WTC11 (cell line): ENCODE measurements around the gene ATL2.

ENCODE experiments used
- ATF3 ChIP-seq: sonication (generic); formaldehyde crosslinking; conservative IDR thresholded peaks from 2 replicates; pipeline ENCODE4 v1.8.1; 2022; ENCODE audit warnings: mild to moderate bottlenecking, missing genetic modification reagents
- CTCF ChIP-seq: fragments of 200-600 bp; IDR thresholded peaks from 2 replicates; pipeline ENCODE4 v1.8.0; 2022; ENCODE audit warnings: antibody characterized with exemption
- E2F5 ChIP-seq: sonication (generic); formaldehyde crosslinking; IDR thresholded peaks from 2 replicates; pipeline ENCODE4 v1.8.1; 2022; ENCODE audit warnings: mild to moderate bottlenecking, moderate library complexity, missing genetic modification reagents
- ESRRA ChIP-seq: sonication (generic); formaldehyde crosslinking; IDR thresholded peaks from 2 replicates; pipeline ENCODE4 v1.8.1; 2022; ENCODE audit warnings: mild to moderate bottlenecking, missing genetic modification reagents, borderline replicate concordance
- NR2C2 ChIP-seq: sonication (generic); formaldehyde crosslinking; IDR thresholded peaks from 2 replicates; pipeline ENCODE4 v1.8.0; 2022; ENCODE audit warnings: mild to moderate bottlenecking, missing genetic modification reagents
- ZNF121 ChIP-seq: sonication (generic); formaldehyde crosslinking; IDR thresholded peaks from 2 replicates; pipeline ENCODE4 v1.8.0; 2023; ENCODE audit warnings: missing genetic modification reagents
- ZNF138 ChIP-seq: sonication (generic); formaldehyde crosslinking; conservative IDR thresholded peaks from 2 replicates; pipeline ENCODE4 v1.8.1; 2022; ENCODE audit warnings: mild to moderate bottlenecking, moderate library complexity, missing genetic modification reagents
- ZNF423 ChIP-seq: fragments of 250-450 bp; sonication (Bioruptor Pico); IDR thresholded peaks from 2 replicates; pipeline ENCODE4 v2.1.2; 2022; ENCODE audit warnings: mild to moderate bottlenecking, moderate library complexity
- ZNF671 ChIP-seq: fragments of 250-450 bp; sonication (Bioruptor Pico); IDR thresholded peaks from 2 replicates; pipeline ENCODE4 v1.8.0; 2021; ENCODE audit warnings: mild to moderate bottlenecking
- TF ChIP-seq, protein P1 (sequence below): sonication (generic); formaldehyde crosslinking; IDR thresholded peaks from 2 replicates; pipeline ENCODE4 v1.8.0; 2022; ENCODE audit warnings: missing genetic modification reagents
- TF ChIP-seq, protein P2 (sequence below): sonication (generic); formaldehyde crosslinking; IDR thresholded peaks from 2 replicates; pipeline ENCODE4 v1.8.1; 2023; ENCODE audit warnings: mild to moderate bottlenecking, missing genetic modification reagents, moderate library complexity
- TF ChIP-seq, protein P3 (sequence below): sonication (generic); formaldehyde crosslinking; IDR thresholded peaks from 2 replicates; pipeline ENCODE4 v1.8.0; 2023; ENCODE audit warnings: mild to moderate bottlenecking, missing genetic modification reagents
- TF ChIP-seq, protein P4 (sequence below): sonication (generic); formaldehyde crosslinking; conservative IDR thresholded peaks from 2 replicates; pipeline ENCODE4 v1.8.1; 2023; ENCODE audit warnings: mild to moderate bottlenecking, low read depth, missing genetic modification reagents, moderate library complexity

GRCh38 chr2:38394903-38395341, 17.8 kb upstream of the ATL2 start:
- TF ChIP-seq CTCF (no peak), ZNF423 (CRISPR knock-in tag) (no peak), NR2C2 (CRISPR knock-in tag) (no peak), ZNF671 (no peak), ATF3 (CRISPR knock-in tag) (no peak), ZNF121 (CRISPR knock-in tag) (no peak), ESRRA (CRISPR knock-in tag) (no peak), ZNF138 (CRISPR knock-in tag) (no peak), E2F5 (CRISPR knock-in tag) (no peak)
- TF ChIP-seq, protein P1, sequence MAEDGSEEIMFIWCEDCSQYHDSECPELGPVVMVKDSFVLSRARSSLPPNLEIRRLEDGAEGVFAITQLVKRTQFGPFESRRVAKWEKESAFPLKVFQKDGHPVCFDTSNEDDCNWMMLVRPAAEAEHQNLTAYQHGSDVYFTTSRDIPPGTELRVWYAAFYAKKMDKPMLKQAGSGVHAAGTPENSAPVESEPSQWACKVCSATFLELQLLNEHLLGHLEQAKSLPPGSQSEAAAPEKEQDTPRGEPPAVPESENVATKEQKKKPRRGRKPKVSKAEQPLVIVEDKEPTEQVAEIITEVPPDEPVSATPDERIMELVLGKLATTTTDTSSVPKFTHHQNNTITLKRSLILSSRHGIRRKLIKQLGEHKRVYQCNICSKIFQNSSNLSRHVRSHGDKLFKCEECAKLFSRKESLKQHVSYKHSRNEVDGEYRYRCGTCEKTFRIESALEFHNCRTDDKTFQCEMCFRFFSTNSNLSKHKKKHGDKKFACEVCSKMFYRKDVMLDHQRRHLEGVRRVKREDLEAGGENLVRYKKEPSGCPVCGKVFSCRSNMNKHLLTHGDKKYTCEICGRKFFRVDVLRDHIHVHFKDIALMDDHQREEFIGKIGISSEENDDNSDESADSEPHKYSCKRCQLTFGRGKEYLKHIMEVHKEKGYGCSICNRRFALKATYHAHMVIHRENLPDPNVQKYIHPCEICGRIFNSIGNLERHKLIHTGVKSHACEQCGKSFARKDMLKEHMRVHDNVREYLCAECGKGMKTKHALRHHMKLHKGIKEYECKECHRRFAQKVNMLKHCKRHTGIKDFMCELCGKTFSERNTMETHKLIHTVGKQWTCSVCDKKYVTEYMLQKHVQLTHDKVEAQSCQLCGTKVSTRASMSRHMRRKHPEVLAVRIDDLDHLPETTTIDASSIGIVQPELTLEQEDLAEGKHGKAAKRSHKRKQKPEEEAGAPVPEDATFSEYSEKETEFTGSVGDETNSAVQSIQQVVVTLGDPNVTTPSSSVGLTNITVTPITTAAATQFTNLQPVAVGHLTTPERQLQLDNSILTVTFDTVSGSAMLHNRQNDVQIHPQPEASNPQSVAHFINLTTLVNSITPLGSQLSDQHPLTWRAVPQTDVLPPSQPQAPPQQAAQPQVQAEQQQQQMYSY (CRISPR knock-in tag) = no peak
- TF ChIP-seq, protein P2, sequence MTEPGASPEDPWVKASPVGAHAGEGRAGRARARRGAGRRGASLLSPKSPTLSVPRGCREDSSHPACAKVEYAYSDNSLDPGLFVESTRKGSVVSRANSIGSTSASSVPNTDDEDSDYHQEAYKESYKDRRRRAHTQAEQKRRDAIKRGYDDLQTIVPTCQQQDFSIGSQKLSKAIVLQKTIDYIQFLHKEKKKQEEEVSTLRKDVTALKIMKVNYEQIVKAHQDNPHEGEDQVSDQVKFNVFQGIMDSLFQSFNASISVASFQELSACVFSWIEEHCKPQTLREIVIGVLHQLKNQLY (CRISPR knock-in tag) = no peak
- TF ChIP-seq, protein P3, sequence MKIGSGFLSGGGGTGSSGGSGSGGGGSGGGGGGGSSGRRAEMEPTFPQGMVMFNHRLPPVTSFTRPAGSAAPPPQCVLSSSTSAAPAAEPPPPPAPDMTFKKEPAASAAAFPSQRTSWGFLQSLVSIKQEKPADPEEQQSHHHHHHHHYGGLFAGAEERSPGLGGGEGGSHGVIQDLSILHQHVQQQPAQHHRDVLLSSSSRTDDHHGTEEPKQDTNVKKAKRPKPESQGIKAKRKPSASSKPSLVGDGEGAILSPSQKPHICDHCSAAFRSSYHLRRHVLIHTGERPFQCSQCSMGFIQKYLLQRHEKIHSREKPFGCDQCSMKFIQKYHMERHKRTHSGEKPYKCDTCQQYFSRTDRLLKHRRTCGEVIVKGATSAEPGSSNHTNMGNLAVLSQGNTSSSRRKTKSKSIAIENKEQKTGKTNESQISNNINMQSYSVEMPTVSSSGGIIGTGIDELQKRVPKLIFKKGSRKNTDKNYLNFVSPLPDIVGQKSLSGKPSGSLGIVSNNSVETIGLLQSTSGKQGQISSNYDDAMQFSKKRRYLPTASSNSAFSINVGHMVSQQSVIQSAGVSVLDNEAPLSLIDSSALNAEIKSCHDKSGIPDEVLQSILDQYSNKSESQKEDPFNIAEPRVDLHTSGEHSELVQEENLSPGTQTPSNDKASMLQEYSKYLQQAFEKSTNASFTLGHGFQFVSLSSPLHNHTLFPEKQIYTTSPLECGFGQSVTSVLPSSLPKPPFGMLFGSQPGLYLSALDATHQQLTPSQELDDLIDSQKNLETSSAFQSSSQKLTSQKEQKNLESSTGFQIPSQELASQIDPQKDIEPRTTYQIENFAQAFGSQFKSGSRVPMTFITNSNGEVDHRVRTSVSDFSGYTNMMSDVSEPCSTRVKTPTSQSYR (CRISPR knock-in tag) = no peak
- TF ChIP-seq, protein P4, sequence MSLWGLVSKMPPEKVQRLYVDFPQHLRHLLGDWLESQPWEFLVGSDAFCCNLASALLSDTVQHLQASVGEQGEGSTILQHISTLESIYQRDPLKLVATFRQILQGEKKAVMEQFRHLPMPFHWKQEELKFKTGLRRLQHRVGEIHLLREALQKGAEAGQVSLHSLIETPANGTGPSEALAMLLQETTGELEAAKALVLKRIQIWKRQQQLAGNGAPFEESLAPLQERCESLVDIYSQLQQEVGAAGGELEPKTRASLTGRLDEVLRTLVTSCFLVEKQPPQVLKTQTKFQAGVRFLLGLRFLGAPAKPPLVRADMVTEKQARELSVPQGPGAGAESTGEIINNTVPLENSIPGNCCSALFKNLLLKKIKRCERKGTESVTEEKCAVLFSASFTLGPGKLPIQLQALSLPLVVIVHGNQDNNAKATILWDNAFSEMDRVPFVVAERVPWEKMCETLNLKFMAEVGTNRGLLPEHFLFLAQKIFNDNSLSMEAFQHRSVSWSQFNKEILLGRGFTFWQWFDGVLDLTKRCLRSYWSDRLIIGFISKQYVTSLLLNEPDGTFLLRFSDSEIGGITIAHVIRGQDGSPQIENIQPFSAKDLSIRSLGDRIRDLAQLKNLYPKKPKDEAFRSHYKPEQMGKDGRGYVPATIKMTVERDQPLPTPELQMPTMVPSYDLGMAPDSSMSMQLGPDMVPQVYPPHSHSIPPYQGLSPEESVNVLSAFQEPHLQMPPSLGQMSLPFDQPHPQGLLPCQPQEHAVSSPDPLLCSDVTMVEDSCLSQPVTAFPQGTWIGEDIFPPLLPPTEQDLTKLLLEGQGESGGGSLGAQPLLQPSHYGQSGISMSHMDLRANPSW (CRISPR knock-in tag) = no peak
